Heart left ventricle (tissue), 16 donors: ENCODE results near the gene ERI3. TPM values are rescaled to one million over a fixed set of nuclear protein-coding genes. Genes with fewer than 3 reads are reported as not detected.

Experiments used
- ATAC-seq, 4 donors: fragments of 200-7000 bp; cut with Tn5 transposase; one replicate each; pipeline ENCODE4 v1.9.1; 2020 to 2022; ENCODE audit warnings: moderate library complexity in 4 of 4, mild to moderate bottlenecking in 3 of 4, moderate number of reproducible peaks in 1 of 4
- DNase-seq, 5 donors: peaks; one replicate each; pipeline ENCODE4 v3.0.0-alpha.2; 2020
- H3K27ac ChIP-seq, 12 donors: fragments of 200-600 bp; sonication (generic) in 4 of 12; one replicate each; pipeline versions ENCODE4 v1.5.0 to v1.8.0; 2016 to 2022; ENCODE audit warnings: mild to moderate bottlenecking in 2 of 12
- H3K27me3 ChIP-seq, 9 donors: fragments of 200-600 bp; sonication (generic) in 2 of 9; one replicate each; pipeline versions ENCODE4 v1.5.1 to v1.8.0; 2016 to 2022; ENCODE audit warnings: mild to moderate bottlenecking in 3 of 9
- H3K36me3 ChIP-seq, 9 donors: fragments of 200-600 bp; sonication (generic) in 2 of 9; one replicate each; pipeline versions ENCODE4 v1.5.0 to v1.8.0; 2018 to 2022; ENCODE audit warnings: mild to moderate bottlenecking in 2 of 9
- H3K4me1 ChIP-seq, 12 donors: fragments of 200-600 bp; sonication (generic) in 4 of 12; one replicate each; pipeline versions ENCODE4 v1.5.0 to v1.8.0; 2016 to 2022; ENCODE audit warnings: mild to moderate bottlenecking in 3 of 12
- H3K4me3 ChIP-seq, 12 donors: fragments of 200-600 bp; sonication (generic) in 4 of 12; one replicate each; pipeline versions ENCODE4 v1.5.0 to v1.8.0; 2017 to 2022; ENCODE audit warnings: mild to moderate bottlenecking in 9 of 12, moderate library complexity in 4 of 12
- H3K9me3 ChIP-seq, 12 donors: fragments of 200-600 bp; sonication (generic) in 4 of 12; one replicate each; pipeline versions ENCODE4 v1.5.0 to v1.8.0; 2016 to 2022; ENCODE audit warnings: mild to moderate bottlenecking in 1 of 12
- CTCF ChIP-seq, 12 donors: fragments of 200-600 bp; sonication (generic) in 4 of 12; IDR thresholded peaks; one replicate each; pipeline versions ENCODE4 v1.5.0 to v1.8.0; 2018 to 2022; ENCODE audit warnings: antibody characterized with exemption in 12 of 12, mild to moderate bottlenecking in 5 of 12
- POLR2A ChIP-seq, 2 donors: fragments of 450-650 bp; IDR thresholded peaks; one replicate each; pipeline ENCODE4 v1.6.1; 2017; ENCODE audit warnings: antibody characterized with exemption in 2 of 2, mild to moderate bottlenecking in 2 of 2, moderate library complexity in 2 of 2
- WGBS, 4 donors: extraction: QIAGEN DNeasy Blood & Tissue Kit in 2 of 4; methylation state at CpG; one replicate each; pipeline versions ENCODE4 v1.1.5 to v1.1.7; 2013 to 2018; 5-methylcytosine and 5-hydroxymethylcytosine counted together
- intact Hi-C, 10 donors: fragments of 100-400 bp; cut with DNase I; formaldehyde crosslinking; loops; one replicate each; pipeline versions ENCODE4 v1.11.1 to v1.14.2; 2022
- polyA plus RNA-seq, 2 donors: library from polyadenylated mRNA; stranded (reverse); fragments of 200-250 nt; gene quantifications; one replicate each; pipeline ENCODE4 v1.2.3, GENCODE V29; 2013
- total RNA-seq, 9 donors: library from RNA; depleted of rRNA in 2 of 9; stranded (reverse); fragments of >200 nt in 2 of 9; fragmentation: NEBNext Ultra II Directional in 3 of 9; extraction: Animal tissue kit (Norgen Biotek cat#: 25700) in 3 of 9; gene quantifications; one replicate each; pipeline versions ENCODE4 v1.1.0 to v1.2.4, GENCODE V29; 2016 to 2023
- donor health status: ischemic (EF 13 %, LVEDD 7.1; RV severe dilation, severe dysfunction).
- donor health status: healthy with polysubstance abuse.
- donor health status: DM: no; HTN: yes; CAD: no.
- donor health status: DM: no; HTN: no; CAD: no.
- donor health status: ischemic (EF 25% LVEDD 6.9; RV normal size, moderate dysfunction).
- donor health status: ischemic (EF 25% LVEDD 5.7; RV mildly dilated, moderate dysfunction).
- donor health status: healthy.
- donor health status: DM: yes; HTN: yes; CAD: no.
- donor health status: ischemic (EF 35%, LVEDD 5.7; RV mildly dilated, moderate dysfunction).
- donor health status: nonischemic (EF 11% LVEDD 7.7; RV severe dilation, severe dysfunction).
- donor health status: DM: yes; HTN: yes; CAD: no.
- donor health status: PGD.
- donor health status: ischemic (EF 29% LVEDD 5.4; RV normal size, mild dysfunction).
- donor health status: nonischemic (EF 23%, LVEDD 6.1; RV moderate dilation, normal function).

Gene ERI3
- total and polyA plus RNA-seq, 11 donors = 29.8 to 68.9 (median 48.0) TPM

DNA sequence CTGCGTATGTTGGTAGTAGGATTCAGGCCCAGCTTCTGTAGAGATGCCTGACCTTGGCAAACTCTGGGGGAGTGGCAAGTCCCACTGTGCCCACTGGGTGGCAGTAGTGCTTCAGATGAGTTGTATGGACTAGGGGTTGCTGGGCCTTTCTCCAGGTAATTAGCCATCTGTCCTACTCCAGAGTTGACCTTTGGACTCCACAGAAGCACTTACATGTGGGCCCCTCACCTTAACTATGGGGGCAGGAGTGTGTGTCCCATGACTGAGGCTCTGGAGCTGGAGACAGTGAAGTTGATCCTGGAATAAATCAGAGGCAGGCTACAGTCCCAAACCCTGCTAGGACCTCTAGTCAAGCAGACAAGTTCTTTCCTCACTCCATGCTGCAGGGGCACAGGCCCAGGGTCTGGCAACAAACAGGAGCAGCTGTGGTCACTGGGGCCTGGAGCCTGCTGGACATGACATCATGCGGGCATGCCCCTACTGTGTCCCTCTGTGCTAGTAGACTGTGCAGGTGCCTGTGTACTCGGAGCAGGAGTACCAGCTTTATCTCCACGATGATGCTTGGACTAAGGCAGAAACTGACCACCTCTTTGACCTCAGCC, 137.1 kb downstream of the ERI3 start:
- Histone ChIP-seq H3K4me1 (peaks cover 0 to 16% (median 10%) of the 10 kb centered on the region in 12 donors), H3K4me3 (no peak overlapping the region), H3K36me3 (peaks cover 0 to 82% (median 60%) of the 10 kb centered on the region in 9 donors), H3K27me3 (no peaks in the 10 kb centered on the region), H3K27ac (no peak overlapping the region), H3K9me3 (no peaks in the 10 kb centered on the region)
- peak; percentile 38 to 69 (median 64) for ATAC-seq
- TF ChIP-seq POLR2A (IDR thresholded peaks at IDR 0.05) (no peak), CTCF (IDR thresholded peaks at IDR 0.05) (peak; percentile 74 to 91 (median 86))
- 61 to 78% (median 70%) methylated on average over 3 to 4 of the region's 4 CpGs for WGBS, 4 donors
- intact Hi-C loops = loop anchor here (1.0 to 10.0 kb wide), 14 partner anchors 74 to 437 kb away; no protein-coding TSS in a partner anchor
- DNase-seq = peak; percentile 65 to 78 (median 72)

DNA sequence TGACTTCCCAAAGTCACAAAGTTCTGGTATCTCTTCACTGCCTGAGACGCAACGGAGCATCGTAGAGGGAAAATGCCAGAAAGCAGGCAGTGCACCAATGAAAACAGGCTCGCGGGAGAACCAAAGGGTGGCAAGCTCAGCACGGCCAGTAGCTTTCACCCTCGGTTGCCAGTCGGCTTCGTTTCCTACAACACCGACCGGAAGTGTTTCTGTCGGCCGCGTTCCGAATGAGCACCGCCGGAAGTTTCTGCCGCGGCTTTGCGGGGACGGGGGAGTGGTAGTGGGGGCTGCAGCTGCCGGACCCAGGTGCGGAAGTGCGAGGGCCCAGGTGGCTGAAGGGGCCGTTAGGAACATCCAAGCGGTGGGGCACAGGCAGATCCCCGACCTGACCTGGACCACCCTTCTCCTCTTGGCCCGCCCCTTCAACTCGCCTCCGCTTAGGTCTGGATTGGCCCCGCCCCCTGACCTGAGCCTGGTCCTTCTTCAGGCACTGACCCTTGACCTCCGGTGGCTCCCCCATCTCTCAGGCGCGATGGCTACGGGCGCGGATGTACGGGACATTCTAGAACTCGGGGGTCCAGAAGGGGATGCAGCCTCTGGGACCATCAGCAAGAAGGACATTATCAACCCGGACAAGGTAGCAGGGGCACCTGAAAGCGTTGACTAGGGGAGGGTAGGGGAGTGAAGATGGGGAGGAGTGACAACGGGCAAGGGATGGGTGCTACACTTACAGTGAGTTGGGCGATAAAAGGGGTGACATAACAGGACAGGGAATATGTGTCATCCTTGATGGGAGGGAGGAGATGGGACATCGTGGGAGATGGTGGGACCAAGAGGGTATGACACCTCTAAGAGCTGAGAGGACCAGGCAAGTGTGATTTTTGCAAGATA, 141.6 kb downstream of the ERI3 start, which contains the start of gene DMAP1:
Gene DMAP1 (plus strand): TSS at position 250 of the 891 bp plus-strand sequence. CDS start 283 bp downstream, at position 533.
- Histone ChIP-seq H3K27me3 (no peaks in the 10 kb centered on the region), H3K4me1 (peaks cover 0 to 23% (median 15%) of the 10 kb centered on the region in 12 donors), H3K4me3 (peak within 1 kb of the TSS; percentile 65 to 99 (median 87)), H3K36me3 (peaks cover 0 to 41% (median 28%) of the 10 kb centered on the region in 9 donors), H3K9me3 (no peaks in the 10 kb centered on the region), H3K27ac (peak within 1 kb of the TSS; percentile 39 to 86 (median 82))
- TF ChIP-seq CTCF (IDR thresholded peaks at IDR 0.05) = peak in 1 of 12 donors; percentile 8
- peak in 1 of 2 donors; percentile 58 for TF ChIP-seq POLR2A (IDR thresholded peaks at IDR 0.05)
- DNase-seq (peak; percentile 82 to 91 (median 84)), ATAC-seq (peak; percentile 80 to 95 (median 90))
- WGBS, 4 donors = 0 to 1% (median 1%) methylated on average over 22 to 44 of the region's 44 CpGs
- intact Hi-C loops = loop anchor here in 7 of 10 donors (2.0 to 10.0 kb wide), 5 partner anchors 281 to 441 kb away; no protein-coding TSS in a partner anchor

GRCh38 chr1:44212355-44213221, 142.5 kb downstream of the ERI3 start:
- TF ChIP-seq CTCF (IDR thresholded peaks at IDR 0.05) (no peak), POLR2A (IDR thresholded peaks at IDR 0.05) (no peak)
- Histone ChIP-seq H3K9me3 (no peaks in the 10 kb centered on the region), H3K27me3 (no peaks in the 10 kb centered on the region), H3K27ac (peak overlapping the region; percentile 39 to 86 (median 82)), H3K36me3 (peaks cover 0 to 33% (median 22%) of the 10 kb centered on the region in 9 donors), H3K4me1 (peaks cover 0 to 21% (median 14%) of the 10 kb centered on the region in 12 donors), H3K4me3 (peak overlapping the region; percentile 65 to 99 (median 87))
- peak in 1 of 4 donors; percentile 1 for ATAC-seq
- intact Hi-C loops = loop anchor here in 6 of 10 donors (2.0 to 10.0 kb wide), 4 partner anchors 282 to 442 kb away; no protein-coding TSS in a partner anchor
- 46 to 51% (median 49%) methylated on average over 9 of the region's 9 CpGs for WGBS, 4 donors
- no peak for DNase-seq
